NCI-H510A treated with DMSO at 0.1 percent for 48 hours (cell line): Measurements from ENCODE around the gene UBXN10.

Source experiments
- DNase-seq: peaks from one replicate; lab custom pipeline; 2025; lab: John Stamatoyannopoulos, UW

UBXN10 gene

GRCh38 chr1:20240012-20240411 lies 54.1 kb downstream of the UBXN10 start:
- no peak for DNase-seq

GRCh38 chr1:20242890-20243479 lies 57.1 kb downstream of the UBXN10 start:
- DNase-seq: no peak
